Ovary (tissue), 9 donors: ENCODE results near the gene RCL1. TPM values are rescaled to one million over a fixed set of nuclear protein-coding genes. Genes with fewer than 3 reads are reported as not detected.

Experiments
- DNase-seq, 5 donors: peaks; one replicate each; pipeline ENCODE4 v3.0.0-alpha.2; 2019 to 2020
- H3K27ac ChIP-seq, 2 donors: fragments of 200-600 bp; one replicate each; pipeline versions ENCODE4 v1.5.1 to v1.8.0; 2019 to 2022
- H3K27me3 ChIP-seq: fragments of 200-600 bp; one replicate; pipeline ENCODE4 v1.8.0; 2022
- H3K36me3 ChIP-seq: fragments of 200-600 bp; sonication (generic); one replicate; pipeline ENCODE4 v1.5.1; 2019
- H3K4me1 ChIP-seq: one replicate; pipeline ENCODE4 v1.8.1; 2013; ENCODE audit warnings: mild to moderate bottlenecking, moderate library complexity; ENCODE audit not compliant: insufficient read depth
- H3K4me3 ChIP-seq: fragments of 200-600 bp; sonication (generic); one replicate; pipeline ENCODE4 v1.5.1; 2017
- H3K9me3 ChIP-seq, 2 donors: fragments of 200-600 bp in 1 of 2; sonication (generic) in 1 of 2; one replicate each; pipeline versions ENCODE4 v1.5.1 to v1.8.1; 2013 to 2019; ENCODE audit warnings: mild to moderate bottlenecking in 1 of 2, moderate library complexity in 1 of 2
- CTCF ChIP-seq, 3 donors: fragments of 450-650 bp in 2 of 3; fragments of 200-600 bp in 1 of 3; IDR thresholded peaks; one replicate each; pipeline versions ENCODE4 v1.5.1 to v1.8.0; 2016 to 2022; ENCODE audit warnings: antibody characterized with exemption in 3 of 3, mild to moderate bottlenecking in 1 of 3
- EP300 ChIP-seq: sonication (generic); formaldehyde crosslinking; IDR thresholded peaks from one replicate; pipeline ENCODE4 v1.6.1; 2017; ENCODE audit warnings: antibody characterized with exemption
- POLR2A ChIP-seq: fragments of 450-650 bp; IDR thresholded peaks from one replicate; pipeline ENCODE4 v1.6.1; 2017; ENCODE audit warnings: antibody characterized with exemption, mild to moderate bottlenecking, moderate library complexity
- WGBS, 3 donors: extraction: QIAGEN DNeasy Blood & Tissue Kit in 1 of 3; methylation state at CpG; one replicate each; pipeline versions ENCODE4 v1.1.5 to v1.1.7; 2013 to 2017; 5-methylcytosine and 5-hydroxymethylcytosine counted together
- intact Hi-C, 4 donors: fragments of 100-400 bp; cut with DNase I; formaldehyde crosslinking; loops; one replicate each; pipeline versions ENCODE4 v1.11.0 to v1.15.1; 2022 to 2023
- polyA plus RNA-seq, 2 donors: library from polyadenylated mRNA; stranded (reverse); fragments of 200-250 nt in 1 of 2; fragments of 350-450 nt in 1 of 2; fragmentation: Illumina TruSeq in 1 of 2; extraction: RNeasy Lipid Tissue Mini Kit (QIAGEN cat#74804) in 1 of 2; gene quantifications; one replicate each; pipeline ENCODE4 v1.2.3, GENCODE V29; 2013 to 2014
- total RNA-seq, 7 donors: library from RNA; depleted of rRNA in 2 of 7; stranded (reverse); fragments of >200 nt in 2 of 7; fragmentation: NEBNext Ultra II Directional in 3 of 7; extraction: Animal tissue kit (Norgen Biotek cat#: 25700) in 3 of 7; gene quantifications; one replicate each; pipeline versions ENCODE4 v1.1.0 to v1.2.4, GENCODE V29; 2016 to 2023
- donor health status: DM: no; HTN: no; CAD: no; lungs with moderate emphysema.
- donor health status: DM: no; HTN: no; CAD: no.
- donor health status: Bipolar disorder and iron deficiency.
- donor health status: DM: yes; HTN: yes; CAD: no.
- donor health status: DM: no; HTN: no; CAD: no.
- donor health status: DM: yes; HTN: yes; CAD: no.

RCL1 gene
- total and polyA plus RNA-seq, 9 donors, result 19.9 to 68.6 (median 30.0) TPM

- TF ChIP-seq EP300, result no peak
- no peak for TF ChIP-seq POLR2A
- no peak for TF ChIP-seq CTCF (IDR thresholded peaks at IDR 0.05)
- Histone ChIP-seq H3K4me1 (no peaks in the 10 kb centered on the region), H3K27ac (no peak overlapping the region), H3K4me3 (no peak overlapping the region), H3K27me3 (no peaks in the 10 kb centered on the region), H3K36me3 (no peaks in the 10 kb centered on the region), H3K9me3 (no peaks in the 10 kb centered on the region)
- 88 to 96% (median 90%) methylated on average over 3 of the region's 3 CpGs for WGBS, 3 donors
- intact Hi-C loops, result no loop called here
- DNase-seq, result no peak
These were observed 86.4 kb downstream of the RCL1 start for GRCh38 chr9:4879115-4879558.

- 83 to 97% (median 97%) methylated on average over 3 of the region's 3 CpGs for WGBS, 3 donors
- intact Hi-C loops, result no loop called here
- TF ChIP-seq CTCF (IDR thresholded peaks at IDR 0.05) (no peak), EP300 (no peak), POLR2A (no peak)
These were observed 90.7 kb downstream of the RCL1 start for GRCh38 chr9:4883326-4883873.

GRCh38 chr9:4886698-4887097, 94.0 kb downstream of the RCL1 start:
- no peak overlapping the region for H3K4me3 ChIP-seq
- H3K27me3 ChIP-seq, result no peaks in the 10 kb centered on the region
- H3K9me3 ChIP-seq, result no peaks in the 10 kb centered on the region
- H3K36me3 ChIP-seq, result no peaks in the 10 kb centered on the region
- no peaks in the 10 kb centered on the region for H3K4me1 ChIP-seq
- no peak for DNase-seq
- 68 to 77% (median 76%) methylated on average over 6 of the region's 6 CpGs for WGBS, 3 donors
- TF ChIP-seq POLR2A (no peak), EP300 (no peak), CTCF (IDR thresholded peaks at IDR 0.05) (no peak)
- intact Hi-C loops, result no loop called here
- H3K27ac ChIP-seq, result no peak overlapping the region

More at GRCh38 chr9:4883326-4883873, 90.7 kb downstream of the RCL1 start:
- no peaks in the 10 kb centered on the region for H3K36me3 ChIP-seq
- no peaks in the 10 kb centered on the region for H3K27me3 ChIP-seq
- H3K4me1 ChIP-seq, result no peaks in the 10 kb centered on the region
- no peak overlapping the region for H3K27ac ChIP-seq
- no peak overlapping the region for H3K4me3 ChIP-seq
- no peaks in the 10 kb centered on the region for H3K9me3 ChIP-seq
- DNase-seq, result no peak

GRCh38 chr9:4887556-4887955, 94.8 kb downstream of the RCL1 start:
- no peak overlapping the region for H3K27ac ChIP-seq
- no peaks in the 10 kb centered on the region for H3K9me3 ChIP-seq
- no peaks in the 10 kb centered on the region for H3K4me1 ChIP-seq
- 26 to 46% (median 39%) methylated on average over 4 of the region's 4 CpGs for WGBS, 3 donors
- no peaks in the 10 kb centered on the region for H3K27me3 ChIP-seq
- H3K4me3 ChIP-seq, result no peak overlapping the region
- TF ChIP-seq CTCF (IDR thresholded peaks at IDR 0.05), result no peak
- TF ChIP-seq POLR2A, result no peak
- TF ChIP-seq EP300, result no peak
- H3K36me3 ChIP-seq, result no peaks in the 10 kb centered on the region
- peak in 3 of 5 donors; percentile 32 to 48 (median 33) for DNase-seq
- intact Hi-C loops, result no loop called here
